ENCODE data around the gene STRN4.

- TF ChIP-seq, protein P1, sequence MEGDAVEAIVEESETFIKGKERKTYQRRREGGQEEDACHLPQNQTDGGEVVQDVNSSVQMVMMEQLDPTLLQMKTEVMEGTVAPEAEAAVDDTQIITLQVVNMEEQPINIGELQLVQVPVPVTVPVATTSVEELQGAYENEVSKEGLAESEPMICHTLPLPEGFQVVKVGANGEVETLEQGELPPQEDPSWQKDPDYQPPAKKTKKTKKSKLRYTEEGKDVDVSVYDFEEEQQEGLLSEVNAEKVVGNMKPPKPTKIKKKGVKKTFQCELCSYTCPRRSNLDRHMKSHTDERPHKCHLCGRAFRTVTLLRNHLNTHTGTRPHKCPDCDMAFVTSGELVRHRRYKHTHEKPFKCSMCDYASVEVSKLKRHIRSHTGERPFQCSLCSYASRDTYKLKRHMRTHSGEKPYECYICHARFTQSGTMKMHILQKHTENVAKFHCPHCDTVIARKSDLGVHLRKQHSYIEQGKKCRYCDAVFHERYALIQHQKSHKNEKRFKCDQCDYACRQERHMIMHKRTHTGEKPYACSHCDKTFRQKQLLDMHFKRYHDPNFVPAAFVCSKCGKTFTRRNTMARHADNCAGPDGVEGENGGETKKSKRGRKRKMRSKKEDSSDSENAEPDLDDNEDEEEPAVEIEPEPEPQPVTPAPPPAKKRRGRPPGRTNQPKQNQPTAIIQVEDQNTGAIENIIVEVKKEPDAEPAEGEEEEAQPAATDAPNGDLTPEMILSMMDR (conservative IDR thresholded peaks at IDR 0.05 in 1 of 2, IDR thresholded peaks at IDR 0.05 in 1 of 2; ENCODE audit: low read depth in 1 of 2, low read length in 2 of 2) = no peak
- TF ChIP-seq EZH2 (IDR thresholded peaks at IDR 0.05; ENCODE audit: low read length, missing control alignments) = no peak
Observed at GRCh38 chr19:46730187-46730586, 16.1 kb downstream of the STRN4 start.

Data from fibroblast of lung (primary cell).